GM21529 (cell line): Measurements from ENCODE around the gene MFSD11.
"Not testable (repeated sequence)": the region's sequence is repeated elsewhere in the genome, so short reads cannot be mapped to it uniquely, and the experiment has no call there.

ENCODE experiments used
- ATAC-seq: cut with Tn5 transposase; IDR thresholded peaks from one replicate; pipeline ENCODE4 v1.9.1; 2021; ENCODE audit not compliant: unreplicated experiment

Gene MFSD11

GRCh38 chr17:76707985-76708807 lies 29.7 kb upstream of the MFSD11 start:
- ATAC-seq = no peak

DNA sequence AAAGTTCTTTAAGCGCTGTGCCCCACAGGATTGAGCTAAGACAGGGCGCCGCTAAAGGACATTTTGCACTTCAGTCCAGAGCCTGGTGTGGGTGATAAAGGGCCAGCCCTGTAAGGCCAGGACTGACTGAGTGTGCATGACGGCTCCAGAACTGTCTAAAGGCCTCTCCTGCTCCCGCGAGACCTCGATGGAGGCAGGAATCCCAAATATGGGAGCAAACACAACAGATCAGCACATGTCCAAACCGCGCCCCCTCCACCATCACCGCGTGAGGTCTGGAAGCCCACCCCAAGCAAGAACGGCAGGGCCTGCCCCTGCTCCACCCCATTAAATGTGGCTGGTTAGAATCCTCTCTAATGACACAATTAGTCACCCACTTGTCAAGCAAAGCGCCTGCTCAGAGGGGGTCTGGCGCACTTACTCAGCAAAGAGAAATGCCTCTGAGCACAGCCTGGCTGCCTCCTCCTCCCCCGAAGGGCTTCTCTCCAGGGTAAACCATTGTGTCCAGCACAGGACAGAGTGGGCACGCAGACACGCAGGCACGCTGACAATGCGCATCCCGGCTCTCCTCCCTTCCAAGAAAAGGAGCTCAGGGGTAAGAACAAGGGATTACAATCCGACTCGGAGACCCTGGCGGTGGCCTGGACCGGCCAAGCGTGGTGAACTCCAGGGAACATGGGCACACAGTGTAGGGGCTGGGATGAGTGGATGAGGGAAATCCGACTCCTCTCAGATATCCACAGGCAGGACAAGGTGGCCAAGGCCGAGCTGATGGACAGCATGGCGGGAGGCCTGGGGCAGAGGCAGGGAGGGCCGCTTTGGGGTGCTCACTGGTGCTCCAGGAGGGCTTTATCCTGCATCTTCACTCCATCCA lies 28.6 kb upstream of the MFSD11 start:
- ATAC-seq = no peak

GRCh38 chr17:76709951-76710862 lies 27.7 kb upstream of the MFSD11 start:
- ATAC-seq = not testable (repeated sequence)

DNA sequence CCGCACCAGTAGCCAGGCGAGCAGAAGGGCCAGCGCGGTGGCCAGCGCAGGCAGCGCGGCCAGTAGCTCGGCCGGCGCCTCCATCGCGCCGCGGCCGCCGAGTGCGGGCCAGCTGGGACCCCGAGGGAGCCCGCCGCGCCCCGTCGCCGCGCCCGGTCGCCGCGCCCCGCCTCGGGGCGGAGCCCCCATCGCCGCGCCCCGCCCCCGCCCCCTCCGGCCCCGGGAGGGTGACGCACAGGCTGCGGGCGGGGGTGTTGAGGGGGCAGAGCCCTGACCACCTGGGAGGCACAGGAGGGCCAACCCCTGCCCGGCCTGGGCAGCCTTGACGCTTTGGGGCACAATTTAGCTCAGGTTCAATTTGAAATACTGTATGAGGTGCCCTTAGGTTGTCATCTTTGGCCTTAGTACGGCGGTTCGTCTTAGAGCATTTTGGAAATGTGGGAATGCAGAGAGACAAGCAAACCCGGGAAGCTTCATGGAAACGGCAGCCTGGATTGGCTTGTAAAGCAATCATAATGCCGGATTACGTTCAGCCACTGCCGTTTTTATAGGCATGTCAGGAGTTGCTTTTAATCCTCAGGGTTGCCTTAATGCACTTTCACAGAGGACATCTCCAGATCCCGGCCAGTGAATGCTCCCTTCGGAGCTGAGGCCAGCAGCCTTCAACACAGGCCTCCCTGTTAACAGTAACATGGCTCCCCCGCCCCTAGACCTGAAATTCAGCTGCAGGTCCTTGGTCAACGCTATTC lies 26.9 kb upstream of the MFSD11 start, which contains the start of gene MXRA7:
Gene MXRA7 (minus strand): TSS at position 103 of the 749 bp plus-strand sequence. CDS start 19 bp downstream, at position 84.
- no peak for ATAC-seq

- not testable (repeated sequence) for ATAC-seq
These were observed 25.6 kb upstream of the MFSD11 start for GRCh38 chr17:76712321-76712720.

DNA sequence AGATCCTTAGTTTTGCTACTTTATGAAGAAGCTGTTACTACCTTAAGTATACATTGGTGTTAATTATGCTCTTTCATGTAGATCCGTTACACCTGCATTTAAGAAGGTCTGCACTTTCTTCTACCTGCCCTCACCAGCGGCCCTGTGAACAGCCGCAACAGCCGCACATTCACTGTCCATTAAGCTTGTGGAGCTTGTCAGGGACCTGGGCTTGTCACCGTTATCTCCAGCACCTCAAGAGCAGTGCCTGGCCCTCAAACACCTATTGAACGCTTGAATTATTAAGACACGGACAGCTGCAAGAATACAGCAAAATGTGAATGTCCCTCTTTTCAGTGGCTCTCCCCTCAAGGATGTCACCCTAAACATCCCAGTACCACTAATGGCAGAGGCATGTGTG lies 24.2 kb upstream of the MFSD11 start:
- ATAC-seq = no peak

DNA sequence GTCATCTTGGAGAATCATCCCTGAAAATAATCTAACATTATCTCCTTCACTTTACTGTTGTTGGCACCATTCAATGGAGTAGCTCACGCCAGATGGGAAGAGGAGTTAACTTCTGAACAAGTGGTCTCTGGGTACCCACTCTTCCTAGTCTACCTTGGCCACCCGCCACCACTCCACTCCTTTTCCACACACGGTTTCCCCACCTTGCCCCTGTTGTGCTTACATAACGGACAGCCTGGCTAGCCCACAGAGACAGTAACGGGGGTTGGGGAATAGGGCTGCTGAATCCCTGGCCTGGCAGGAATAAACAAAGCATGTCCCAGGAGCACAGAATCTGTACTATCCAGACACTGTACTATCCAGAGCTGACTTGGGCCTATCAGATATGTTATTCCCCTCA lies 23.6 kb upstream of the MFSD11 start:
- no peak for ATAC-seq

GRCh38 chr17:76714822-76715495 lies 23.0 kb upstream of the MFSD11 start:
- no peak for ATAC-seq

GRCh38 chr17:76715496-76715830 lies 22.5 kb upstream of the MFSD11 start:
- ATAC-seq = no peak

GRCh38 chr17:76716146-76716838 lies 21.6 kb upstream of the MFSD11 start:
- no peak for ATAC-seq

GRCh38 chr17:76716839-76717215 lies 21.1 kb upstream of the MFSD11 start:
- ATAC-seq = no peak

GRCh38 chr17:76718516-76718915 lies 19.4 kb upstream of the MFSD11 start:
- no peak for ATAC-seq

DNA sequence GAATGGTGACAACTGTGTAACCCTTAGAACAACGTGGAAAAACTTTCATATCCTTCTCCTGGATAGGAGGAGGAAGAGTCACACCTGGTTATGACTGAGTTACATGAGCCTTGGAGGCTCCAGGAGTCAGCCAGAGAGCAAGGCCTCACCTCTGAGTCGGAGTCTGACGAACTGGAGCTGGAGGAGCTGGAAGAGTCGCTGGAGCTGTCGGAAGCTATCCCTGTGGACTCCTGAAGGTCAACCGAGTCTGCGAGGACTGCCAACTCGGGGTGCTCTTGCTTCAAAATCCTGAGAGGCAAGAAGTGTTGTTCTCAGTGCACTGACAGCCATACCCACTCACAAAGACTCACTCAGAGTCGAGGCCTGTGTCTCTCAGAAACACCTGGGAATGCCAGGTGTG lies 17.7 kb upstream of the MFSD11 start:
- no peak for ATAC-seq

DNA sequence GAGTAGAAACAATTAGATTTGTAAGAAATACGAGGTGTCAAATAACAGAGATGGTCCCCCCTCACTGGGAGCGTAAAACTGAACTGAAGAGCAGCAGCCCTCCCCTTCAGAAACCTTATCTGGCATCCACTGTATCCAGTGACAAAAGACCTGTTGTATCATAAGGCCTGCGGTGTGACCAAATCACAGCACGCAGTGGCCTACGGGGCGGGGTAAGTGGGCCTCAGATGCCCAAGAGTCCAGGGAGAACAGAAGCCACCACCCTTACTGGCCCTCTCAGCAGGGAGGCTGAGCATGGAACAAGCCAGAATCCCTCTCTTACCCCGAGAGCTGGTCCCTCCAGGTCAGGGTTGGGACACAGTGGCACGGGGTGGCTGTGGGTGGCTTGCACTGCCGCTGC lies 17.0 kb upstream of the MFSD11 start:
- no peak for ATAC-seq

DNA sequence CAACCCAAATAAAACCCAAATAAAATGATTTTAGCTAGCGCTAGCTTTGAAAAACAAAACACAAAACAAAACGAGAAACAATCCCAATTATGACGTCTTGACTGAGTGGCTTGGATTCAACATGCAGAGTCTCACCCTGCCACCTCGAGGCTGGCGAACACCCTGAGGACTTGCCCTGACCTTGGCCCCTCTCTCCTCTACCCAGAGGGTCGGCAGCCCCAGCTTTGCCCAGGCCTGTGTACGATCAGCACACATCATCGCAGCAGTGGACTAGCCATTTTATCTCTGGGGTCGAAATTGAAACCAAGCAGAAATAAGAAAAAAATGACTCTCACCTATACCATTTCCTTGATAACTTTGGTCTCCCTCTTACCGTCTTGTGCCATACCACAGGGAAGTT lies 16.5 kb upstream of the MFSD11 start:
- ATAC-seq = no peak

DNA sequence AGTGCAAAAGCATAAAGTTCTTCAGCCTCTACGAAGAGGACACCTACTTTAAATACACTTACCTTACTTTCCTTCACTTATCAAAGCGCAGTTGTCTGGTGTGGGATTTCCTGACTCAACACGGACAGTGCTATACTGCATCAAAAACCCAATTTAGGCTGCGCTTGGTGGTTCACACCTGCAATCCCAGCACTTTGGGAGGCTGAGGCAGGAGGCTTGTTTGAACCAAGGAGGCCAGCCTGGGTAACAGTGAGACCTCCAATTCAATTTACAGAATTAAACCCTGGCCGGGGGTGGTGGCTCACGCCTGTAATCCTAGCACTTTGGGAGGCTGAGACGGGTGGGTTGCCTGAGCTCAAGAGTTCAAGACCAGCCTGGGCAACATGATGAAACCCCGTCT lies 15.6 kb upstream of the MFSD11 start:
- no peak for ATAC-seq

GRCh38 chr17:76722977-76723376 lies 14.9 kb upstream of the MFSD11 start:
- not testable (repeated sequence) for ATAC-seq

DNA sequence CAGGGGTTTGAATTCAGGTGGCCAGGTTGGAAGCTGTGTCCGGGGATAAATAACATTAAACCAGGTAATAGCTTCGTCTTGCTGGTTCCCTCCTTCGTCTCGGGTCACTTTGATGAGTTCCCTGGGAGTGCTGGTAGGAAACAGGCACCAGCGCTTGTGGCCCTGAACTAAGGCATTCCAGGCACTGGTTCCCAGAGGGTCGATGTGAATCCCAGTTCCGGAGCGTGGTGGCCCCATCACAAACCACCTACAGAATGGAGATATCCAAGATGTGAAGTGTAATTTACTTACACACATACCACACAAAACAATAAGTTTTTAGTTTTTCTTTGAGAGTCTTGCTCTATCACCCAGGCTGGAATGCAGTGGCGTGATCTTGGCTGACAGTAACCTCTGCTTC lies 14.1 kb upstream of the MFSD11 start:
- no peak for ATAC-seq

DNA sequence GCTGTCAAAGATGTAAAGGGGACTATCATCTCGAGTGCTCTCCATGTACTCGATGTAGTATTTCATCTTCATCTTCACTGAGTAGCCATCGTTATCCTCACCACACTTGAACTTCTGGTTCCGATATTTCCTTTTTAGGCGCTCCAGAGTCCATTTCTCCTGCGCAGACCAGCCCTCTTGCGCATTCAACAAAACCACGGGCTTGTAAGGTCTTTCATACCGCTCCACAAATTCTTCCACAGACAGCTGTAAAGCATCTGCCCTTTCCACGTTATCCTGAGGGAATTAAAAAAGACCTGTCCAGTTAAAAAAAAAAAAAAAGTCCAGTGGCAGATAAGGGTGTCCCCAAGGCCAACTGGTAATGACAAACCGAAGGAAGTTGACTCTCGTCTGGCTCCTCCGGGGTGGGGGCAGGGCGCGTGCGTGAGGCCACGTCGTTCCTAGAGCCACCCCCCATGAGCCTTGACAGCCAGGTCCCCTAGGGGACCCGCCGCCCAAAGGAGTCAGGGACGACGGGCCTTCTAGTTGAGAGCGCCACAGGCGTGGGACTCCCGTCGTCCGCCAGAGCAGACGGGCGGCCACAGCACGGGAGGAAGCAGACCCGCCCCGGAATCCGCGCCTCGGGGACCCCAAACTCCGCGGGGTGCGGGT lies 12.2 kb upstream of the MFSD11 start:
- ATAC-seq = peak; percentile 27
